H1 (cell line): ENCODE measurements around the gene BBLN. TPM values are rescaled to one million over a fixed set of nuclear protein-coding genes. Genes with fewer than 3 reads are reported as not detected.

Source experiments
- BACH1 ChIP-seq: IDR thresholded peaks from 2 replicates; pipeline ENCODE4 v1.6.1; 2012; ENCODE audit warnings: low read length, improper control_type of control experiment
- BCL11A ChIP-seq, 2 experiments: IDR thresholded peaks; one replicate each; pipeline ENCODE4 v1.6.1; 2011; ENCODE audit warnings: low read depth in 2 of 2, low read length in 2 of 2, mild to moderate bottlenecking in 2 of 2
- CBX5 ChIP-seq: fragments of 300-800, 300-1000 bp; sonication (generic); IDR thresholded peaks from 2 replicates; pipeline ENCODE4 v1.7.1; 2016; ENCODE audit warnings: antibody characterized with exemption, low read length, low read depth
- CHD1 ChIP-seq: IDR thresholded peaks from 2 replicates; pipeline ENCODE4 v1.6.1; 2012; ENCODE audit warnings: low read depth, low read length, improper control_type of control experiment
- KDM4A ChIP-seq: IDR thresholded peaks from one replicate; pipeline ENCODE4 v1.7.1; 2012; ENCODE audit warnings: low read depth, mild to moderate bottlenecking, moderate library complexity, low read length, inconsistent platforms; ENCODE audit not compliant: severe bottlenecking
- POLR2AphosphoS5 ChIP-seq: IDR thresholded peaks from 2 replicates; pipeline ENCODE4 v1.6.1; 2011; ENCODE audit warnings: low read depth, low read length
- RNF2 ChIP-seq: fragments of 200-900, 300-1000 bp; sonication (generic); IDR thresholded peaks from 2 replicates; pipeline ENCODE4 v1.7.1; 2016; ENCODE audit warnings: borderline replicate concordance, low read depth, mild to moderate bottlenecking, antibody characterized with exemption, low read length; ENCODE audit not compliant: poor library complexity, severe bottlenecking; ENCODE audit errors: missing control alignments
- YY1 ChIP-seq: IDR thresholded peaks from 2 replicates; pipeline ENCODE4 v1.6.1; 2011; ENCODE audit warnings: low read depth, mild to moderate bottlenecking, low read length
- polyA plus RNA-seq, 7 experiments: library from polyadenylated mRNA; depleted of rRNA in 3 of 7; stranded (reverse) in 5 of 7; unstranded in 2 of 7; fragments of >200 nt in 5 of 7; fragments of 200-250 nt in 2 of 7; gene quantifications; 1 replicate in 5 of 7; 2 replicates in 1 of 7; 4 replicates in 1 of 7; pipeline versions ENCODE4 v1.2.1 to v1.2.3, GENCODE V29; 2011 to 2013; ENCODE audit warnings: missing spikeins in 2 of 7, mixed read lengths in 2 of 7
- total RNA-seq: library from RNA; stranded (reverse); fragmentation: NEBNext Ultra II Directional; extraction: Animal tissue kit (Norgen Biotek cat#: 25700); gene quantifications from 2 replicates; pipeline ENCODE4 v1.2.1, GENCODE V29; 2021
- TF ChIP-seq, protein P1 (sequence below): fragments of 300-600 bp; sonication (generic); IDR thresholded peaks from 2 replicates; pipeline ENCODE4 v1.7.1; 2012; ENCODE audit warnings: low read length, moderate library complexity, mild to moderate bottlenecking, inconsistent platforms; ENCODE audit not compliant: insufficient replicate concordance

BBLN gene
- total and polyA plus RNA-seq, 2 of the 8 experiments (the other 6 are each of a cell fraction or from before 2014, with no cell fraction given), result 63.1 to 164 TPM

DNA sequence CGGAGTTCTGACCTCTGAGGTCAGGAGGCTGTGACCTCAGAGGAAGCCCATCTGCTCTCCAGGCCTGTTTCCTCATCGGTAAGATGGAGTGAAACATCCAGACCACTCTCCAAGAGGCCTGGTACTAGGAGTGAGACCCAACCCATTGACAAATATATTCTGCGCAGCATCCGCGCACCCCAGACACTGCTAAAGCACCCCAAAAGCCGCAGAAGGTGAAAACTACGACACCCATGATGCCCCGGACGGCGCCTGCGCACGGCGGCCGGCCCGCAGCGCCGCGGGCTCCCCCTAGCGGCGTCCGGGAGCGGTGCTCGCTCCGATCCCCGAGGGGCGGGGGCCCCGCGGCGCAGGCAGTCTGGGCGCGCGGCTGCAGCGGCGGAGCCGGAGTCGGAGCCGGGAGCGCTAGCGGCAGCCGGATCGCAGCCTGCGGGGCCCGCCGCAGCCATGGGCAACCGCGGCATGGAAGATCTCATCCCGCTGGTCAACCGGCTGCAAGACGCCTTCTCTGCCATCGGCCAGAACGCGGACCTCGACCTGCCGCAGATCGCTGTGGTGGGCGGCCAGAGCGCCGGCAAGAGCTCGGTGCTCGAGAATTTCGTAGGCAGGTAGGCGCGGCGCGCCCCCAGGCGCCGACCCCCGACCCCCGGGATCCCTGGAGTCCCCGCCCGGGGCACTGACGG lies 43.1 kb downstream of the BBLN start, which contains the start of gene DNM1 (continued):
- TF ChIP-seq, protein P1, sequence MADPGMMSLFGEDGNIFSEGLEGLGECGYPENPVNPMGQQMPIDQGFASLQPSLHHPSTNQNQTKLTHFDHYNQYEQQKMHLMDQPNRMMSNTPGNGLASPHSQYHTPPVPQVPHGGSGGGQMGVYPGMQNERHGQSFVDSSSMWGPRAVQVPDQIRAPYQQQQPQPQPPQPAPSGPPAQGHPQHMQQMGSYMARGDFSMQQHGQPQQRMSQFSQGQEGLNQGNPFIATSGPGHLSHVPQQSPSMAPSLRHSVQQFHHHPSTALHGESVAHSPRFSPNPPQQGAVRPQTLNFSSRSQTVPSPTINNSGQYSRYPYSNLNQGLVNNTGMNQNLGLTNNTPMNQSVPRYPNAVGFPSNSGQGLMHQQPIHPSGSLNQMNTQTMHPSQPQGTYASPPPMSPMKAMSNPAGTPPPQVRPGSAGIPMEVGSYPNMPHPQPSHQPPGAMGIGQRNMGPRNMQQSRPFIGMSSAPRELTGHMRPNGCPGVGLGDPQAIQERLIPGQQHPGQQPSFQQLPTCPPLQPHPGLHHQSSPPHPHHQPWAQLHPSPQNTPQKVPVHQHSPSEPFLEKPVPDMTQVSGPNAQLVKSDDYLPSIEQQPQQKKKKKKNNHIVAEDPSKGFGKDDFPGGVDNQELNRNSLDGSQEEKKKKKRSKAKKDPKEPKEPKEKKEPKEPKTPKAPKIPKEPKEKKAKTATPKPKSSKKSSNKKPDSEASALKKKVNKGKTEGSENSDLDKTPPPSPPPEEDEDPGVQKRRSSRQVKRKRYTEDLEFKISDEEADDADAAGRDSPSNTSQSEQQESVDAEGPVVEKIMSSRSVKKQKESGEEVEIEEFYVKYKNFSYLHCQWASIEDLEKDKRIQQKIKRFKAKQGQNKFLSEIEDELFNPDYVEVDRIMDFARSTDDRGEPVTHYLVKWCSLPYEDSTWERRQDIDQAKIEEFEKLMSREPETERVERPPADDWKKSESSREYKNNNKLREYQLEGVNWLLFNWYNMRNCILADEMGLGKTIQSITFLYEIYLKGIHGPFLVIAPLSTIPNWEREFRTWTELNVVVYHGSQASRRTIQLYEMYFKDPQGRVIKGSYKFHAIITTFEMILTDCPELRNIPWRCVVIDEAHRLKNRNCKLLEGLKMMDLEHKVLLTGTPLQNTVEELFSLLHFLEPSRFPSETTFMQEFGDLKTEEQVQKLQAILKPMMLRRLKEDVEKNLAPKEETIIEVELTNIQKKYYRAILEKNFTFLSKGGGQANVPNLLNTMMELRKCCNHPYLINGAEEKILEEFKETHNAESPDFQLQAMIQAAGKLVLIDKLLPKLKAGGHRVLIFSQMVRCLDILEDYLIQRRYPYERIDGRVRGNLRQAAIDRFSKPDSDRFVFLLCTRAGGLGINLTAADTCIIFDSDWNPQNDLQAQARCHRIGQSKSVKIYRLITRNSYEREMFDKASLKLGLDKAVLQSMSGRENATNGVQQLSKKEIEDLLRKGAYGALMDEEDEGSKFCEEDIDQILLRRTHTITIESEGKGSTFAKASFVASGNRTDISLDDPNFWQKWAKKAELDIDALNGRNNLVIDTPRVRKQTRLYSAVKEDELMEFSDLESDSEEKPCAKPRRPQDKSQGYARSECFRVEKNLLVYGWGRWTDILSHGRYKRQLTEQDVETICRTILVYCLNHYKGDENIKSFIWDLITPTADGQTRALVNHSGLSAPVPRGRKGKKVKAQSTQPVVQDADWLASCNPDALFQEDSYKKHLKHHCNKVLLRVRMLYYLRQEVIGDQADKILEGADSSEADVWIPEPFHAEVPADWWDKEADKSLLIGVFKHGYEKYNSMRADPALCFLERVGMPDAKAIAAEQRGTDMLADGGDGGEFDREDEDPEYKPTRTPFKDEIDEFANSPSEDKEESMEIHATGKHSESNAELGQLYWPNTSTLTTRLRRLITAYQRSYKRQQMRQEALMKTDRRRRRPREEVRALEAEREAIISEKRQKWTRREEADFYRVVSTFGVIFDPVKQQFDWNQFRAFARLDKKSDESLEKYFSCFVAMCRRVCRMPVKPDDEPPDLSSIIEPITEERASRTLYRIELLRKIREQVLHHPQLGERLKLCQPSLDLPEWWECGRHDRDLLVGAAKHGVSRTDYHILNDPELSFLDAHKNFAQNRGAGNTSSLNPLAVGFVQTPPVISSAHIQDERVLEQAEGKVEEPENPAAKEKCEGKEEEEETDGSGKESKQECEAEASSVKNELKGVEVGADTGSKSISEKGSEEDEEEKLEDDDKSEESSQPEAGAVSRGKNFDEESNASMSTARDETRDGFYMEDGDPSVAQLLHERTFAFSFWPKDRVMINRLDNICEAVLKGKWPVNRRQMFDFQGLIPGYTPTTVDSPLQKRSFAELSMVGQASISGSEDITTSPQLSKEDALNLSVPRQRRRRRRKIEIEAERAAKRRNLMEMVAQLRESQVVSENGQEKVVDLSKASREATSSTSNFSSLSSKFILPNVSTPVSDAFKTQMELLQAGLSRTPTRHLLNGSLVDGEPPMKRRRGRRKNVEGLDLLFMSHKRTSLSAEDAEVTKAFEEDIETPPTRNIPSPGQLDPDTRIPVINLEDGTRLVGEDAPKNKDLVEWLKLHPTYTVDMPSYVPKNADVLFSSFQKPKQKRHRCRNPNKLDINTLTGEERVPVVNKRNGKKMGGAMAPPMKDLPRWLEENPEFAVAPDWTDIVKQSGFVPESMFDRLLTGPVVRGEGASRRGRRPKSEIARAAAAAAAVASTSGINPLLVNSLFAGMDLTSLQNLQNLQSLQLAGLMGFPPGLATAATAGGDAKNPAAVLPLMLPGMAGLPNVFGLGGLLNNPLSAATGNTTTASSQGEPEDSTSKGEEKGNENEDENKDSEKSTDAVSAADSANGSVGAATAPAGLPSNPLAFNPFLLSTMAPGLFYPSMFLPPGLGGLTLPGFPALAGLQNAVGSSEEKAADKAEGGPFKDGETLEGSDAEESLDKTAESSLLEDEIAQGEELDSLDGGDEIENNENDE, result no peak
- TF ChIP-seq BCL11A (IDR thresholded peaks at IDR 0.05; ENCODE audit: low read depth in 2 of 2, low read length in 2 of 2) (no peak), CHD1 (no peak), KDM4A (peak; percentile 64), CBX5 (no peak), POLR2AphosphoS5 (no peak), BACH1 (no peak), YY1 (no peak), RNF2 (no peak)
